NB4 (cell line): ENCODE data around the gene SELENOI.

Source experiments
- DNase-seq: peaks from one replicate; pipeline ENCODE4 v3.0.0; 2010; ENCODE audit warnings: low read depth
- H3K4me3 ChIP-seq: one replicate; pipeline ENCODE4 v1.5.1; 2011; ENCODE audit warnings: mild to moderate bottlenecking, low read depth, low read length, moderate library complexity
- MAX ChIP-seq: IDR thresholded peaks from 2 replicates; pipeline ENCODE4 v1.6.1; 2011; ENCODE audit warnings: low read depth, low read length
- MYC ChIP-seq: IDR thresholded peaks from 2 replicates; pipeline ENCODE4 v1.6.1; 2011; ENCODE audit warnings: low read depth, low read length
- POLR2A ChIP-seq: IDR thresholded peaks from 2 replicates; pipeline ENCODE4 v1.6.1; 2011; ENCODE audit warnings: mild to moderate bottlenecking; ENCODE audit not compliant: insufficient read length; ENCODE audit errors: extremely low read depth
- TF ChIP-seq, protein P1 (sequence below): IDR thresholded peaks from one replicate; pipeline ENCODE4 v1.5.1; 2012; ENCODE audit warnings: low read depth, low read length

SELENOI gene

GRCh38 chr2:26414311-26414710 lies 68.4 kb downstream of the SELENOI start:
- no peak for DNase-seq
- TF ChIP-seq POLR2A (no peak), MYC (no peak), MAX (no peak)
- TF ChIP-seq, protein P1, sequence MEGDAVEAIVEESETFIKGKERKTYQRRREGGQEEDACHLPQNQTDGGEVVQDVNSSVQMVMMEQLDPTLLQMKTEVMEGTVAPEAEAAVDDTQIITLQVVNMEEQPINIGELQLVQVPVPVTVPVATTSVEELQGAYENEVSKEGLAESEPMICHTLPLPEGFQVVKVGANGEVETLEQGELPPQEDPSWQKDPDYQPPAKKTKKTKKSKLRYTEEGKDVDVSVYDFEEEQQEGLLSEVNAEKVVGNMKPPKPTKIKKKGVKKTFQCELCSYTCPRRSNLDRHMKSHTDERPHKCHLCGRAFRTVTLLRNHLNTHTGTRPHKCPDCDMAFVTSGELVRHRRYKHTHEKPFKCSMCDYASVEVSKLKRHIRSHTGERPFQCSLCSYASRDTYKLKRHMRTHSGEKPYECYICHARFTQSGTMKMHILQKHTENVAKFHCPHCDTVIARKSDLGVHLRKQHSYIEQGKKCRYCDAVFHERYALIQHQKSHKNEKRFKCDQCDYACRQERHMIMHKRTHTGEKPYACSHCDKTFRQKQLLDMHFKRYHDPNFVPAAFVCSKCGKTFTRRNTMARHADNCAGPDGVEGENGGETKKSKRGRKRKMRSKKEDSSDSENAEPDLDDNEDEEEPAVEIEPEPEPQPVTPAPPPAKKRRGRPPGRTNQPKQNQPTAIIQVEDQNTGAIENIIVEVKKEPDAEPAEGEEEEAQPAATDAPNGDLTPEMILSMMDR: no peak
- no peak overlapping the region for H3K4me3 ChIP-seq

DNA sequence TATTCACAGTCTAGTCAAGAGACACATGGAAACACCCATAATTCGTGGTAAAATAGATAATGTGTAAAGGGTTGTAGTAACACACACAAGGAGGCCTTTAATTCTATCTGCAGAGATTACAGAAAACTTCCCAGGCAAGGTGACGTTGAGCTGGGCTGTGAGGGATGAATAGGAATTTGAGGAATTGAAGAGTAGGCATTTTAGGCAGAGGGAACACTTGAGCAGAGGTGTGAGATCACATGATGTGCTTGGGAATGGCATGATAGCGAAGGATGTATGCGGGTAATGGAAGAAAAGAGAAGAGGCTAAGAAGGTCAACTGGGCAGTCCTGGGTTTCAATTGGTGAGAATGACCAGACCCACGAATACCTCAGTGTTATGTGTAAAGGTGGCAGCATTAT lies 76.0 kb downstream of the SELENOI start:
- TF ChIP-seq, protein P1: no peak
- TF ChIP-seq MAX (no peak), POLR2A (no peak), MYC (no peak)
- H3K4me3 ChIP-seq: no peak overlapping the region
- DNase-seq: no peak

- TF ChIP-seq MAX: no peak
- no peak for TF ChIP-seq MYC
- TF ChIP-seq, protein P1: no peak
- TF ChIP-seq POLR2A: no peak
- DNase-seq: no peak
- no peak overlapping the region for H3K4me3 ChIP-seq
These were observed 77.1 kb downstream of the SELENOI start for GRCh38 chr2:26422947-26423629.

DNA sequence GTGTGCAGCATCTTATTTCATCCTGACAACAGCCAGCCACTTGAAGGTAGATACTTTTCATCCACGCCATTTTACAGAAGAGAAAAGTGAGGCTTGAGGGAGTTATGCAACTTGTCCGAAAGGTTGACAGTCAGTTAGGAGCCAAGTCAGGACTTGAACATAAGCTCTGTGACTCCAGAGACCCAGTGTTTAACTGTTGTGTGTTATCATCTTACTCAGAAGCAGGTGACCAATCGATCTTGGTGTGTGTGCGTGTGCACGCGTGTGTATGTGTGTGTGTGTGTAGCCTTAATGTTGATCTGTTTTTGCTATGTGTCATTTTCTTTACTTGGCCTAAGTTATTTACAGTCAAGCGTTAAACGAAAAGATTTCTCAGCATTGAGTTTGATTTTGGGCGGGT lies 77.8 kb downstream of the SELENOI start:
- TF ChIP-seq POLR2A: no peak
- TF ChIP-seq, protein P1: no peak
- TF ChIP-seq MAX: no peak
- TF ChIP-seq MYC: no peak
- DNase-seq: no peak
- no peak overlapping the region for H3K4me3 ChIP-seq

- no peak for DNase-seq
- no peak overlapping the region for H3K4me3 ChIP-seq
- TF ChIP-seq, protein P1: no peak
- no peak for TF ChIP-seq MYC
- no peak for TF ChIP-seq MAX
- no peak for TF ChIP-seq POLR2A
These were observed 78.3 kb downstream of the SELENOI start for GRCh38 chr2:26424221-26424620.
